ENCODE results near the gene PTGER4. TPM values are rescaled to one million over a fixed set of nuclear protein-coding genes. Genes with fewer than 3 reads are reported as not detected.

Gene PTGER4
- 3.8 to 7.5 TPM (median 5.5 TPM) in 5 replicates for total RNA-seq (2022; extraction: Qiagen RNA extraction)

GRCh38 chr5:40679913-40680681 lies at the start of gene PTGER4:
TSS of gene PTGER4 (plus strand) at chr5:40679915. CDS start at chr5:40680994, 1,079 bp downstream.

Other genes starting within 250 kb of the PTGER4 start
- gene TTC33, start 76.0 kb downstream of the PTGER4 start, total RNA-seq (2022; extraction: Qiagen RNA extraction) = 7.6 to 15.1 TPM (median 10.7 TPM) in 5 replicates
- 26.3 to 70.4 TPM (median 38.7 TPM) in 5 replicates for gene PRKAA1, start 118.5 kb downstream of the PTGER4 start, total RNA-seq (2022; extraction: Qiagen RNA extraction)
- 2,296 to 2,927 TPM (median 2,718 TPM) in 5 replicates for gene RPL37, start 155.3 kb downstream of the PTGER4 start, total RNA-seq (2022; extraction: Qiagen RNA extraction)
- gene CARD6, start 161.5 kb downstream of the PTGER4 start, total RNA-seq (2022; extraction: Qiagen RNA extraction) = 2.4 to 3.5 TPM (median 2.7 TPM) in 5 replicates
- gene C7, start 229.6 kb downstream of the PTGER4 start, total RNA-seq (2022; extraction: Qiagen RNA extraction) = not detected in 5 replicates

Measured in A549 treated with Hydrocortisone at 1 μM for 4 hours (cell line).